Measurements from ENCODE around the gene ZBTB24. TPM values are rescaled to one million over a fixed set of nuclear protein-coding genes. Genes with fewer than 3 reads are reported as not detected.

Gene ZBTB24
- total RNA-seq, 2 experiments from 2014 or later: 17.5 to 22.7 TPM

- H3K36me3 Mint-ChIP-seq: peaks cover 6% of the 10 kb centered on the region
- DNase-seq: no peak
- peaks cover 28% of the 10 kb centered on the region for H3K4me1 Mint-ChIP-seq
- H3K27me3 Mint-ChIP-seq: no peaks in the 10 kb centered on the region
- no peak for ATAC-seq
- CTCF ChIA-PET: no interaction called here
- H3K27ac Mint-ChIP-seq: no peak overlapping the region
- no peak overlapping the region for H3K4me3 Mint-ChIP-seq
- peaks cover 4% of the 10 kb centered on the region for H3K9me3 Mint-ChIP-seq (ENCODE audit: low read depth)
Measured at GRCh38 chr6:109512271-109512817, 29.3 kb upstream of the ZBTB24 start.

- CTCF ChIA-PET: no interaction called here
- no peak overlapping the region for H3K27ac Mint-ChIP-seq
Measured at GRCh38 chr6:109511832-109512231, 28.8 kb upstream of the ZBTB24 start.

GRCh38 chr6:109510358-109510757, 27.3 kb upstream of the ZBTB24 start:
- Mint-ChIP-seq H3K4me3 (no peak overlapping the region), H3K27ac (no peak overlapping the region), H3K27me3 (no peaks in the 10 kb centered on the region), H3K9me3 (ENCODE audit: low read depth) (peaks cover 2% of the 10 kb centered on the region), H3K4me1 (peaks cover 13% of the 10 kb centered on the region), H3K36me3 (peaks cover 4% of the 10 kb centered on the region)
- no peak for ATAC-seq
- DNase-seq: no peak
- CTCF ChIA-PET: no interaction called here

More at GRCh38 chr6:109511832-109512231, 28.8 kb upstream of the ZBTB24 start:
- peaks cover 25% of the 10 kb centered on the region for H3K4me1 Mint-ChIP-seq
- ATAC-seq (no peak), DNase-seq (no peak)
- no peak overlapping the region for H3K4me3 Mint-ChIP-seq
- peaks cover 6% of the 10 kb centered on the region for H3K36me3 Mint-ChIP-seq
- H3K27me3 Mint-ChIP-seq: no peaks in the 10 kb centered on the region
- H3K9me3 Mint-ChIP-seq (ENCODE audit: low read depth): peaks cover 4% of the 10 kb centered on the region

GRCh38 chr6:109508166-109508860, 25.3 kb upstream of the ZBTB24 start:
- CTCF ChIA-PET: interaction anchor here (1.0 to 1.6 kb wide), 4 partner anchors 17 to 531 kb away, joined by 3 to 4 read pairs (median 3); no protein-coding TSS in a partner anchor
- ATAC-seq: no peak

GRCh38 chr6:109507490-109508072, 24.6 kb upstream of the ZBTB24 start:
- ATAC-seq: no peak
- CTCF ChIA-PET: interaction anchor here (0.6 to 2.1 kb wide), 8 partner anchors 8 to 966 kb away, joined by 3 to 6 read pairs (median 3); no protein-coding TSS in a partner anchor

More at GRCh38 chr6:109508166-109508860, 25.3 kb upstream of the ZBTB24 start:
- no peak overlapping the region for H3K27ac Mint-ChIP-seq
- H3K4me1 Mint-ChIP-seq: no peaks in the 10 kb centered on the region
- no peak overlapping the region for H3K4me3 Mint-ChIP-seq
- H3K27me3 Mint-ChIP-seq: no peaks in the 10 kb centered on the region
- no peak for DNase-seq
- H3K36me3 Mint-ChIP-seq: peaks cover 2% of the 10 kb centered on the region
- H3K9me3 Mint-ChIP-seq (ENCODE audit: low read depth): peaks cover 2% of the 10 kb centered on the region

GRCh38 chr6:109506841-109507240, 23.8 kb upstream of the ZBTB24 start:
- Mint-ChIP-seq H3K27me3 (no peaks in the 10 kb centered on the region), H3K36me3 (peaks cover 2% of the 10 kb centered on the region), H3K4me3 (no peak overlapping the region), H3K27ac (no peak overlapping the region), H3K4me1 (no peaks in the 10 kb centered on the region), H3K9me3 (ENCODE audit: low read depth) (peaks cover 2% of the 10 kb centered on the region)
- CTCF ChIA-PET: interaction anchor here (0.6 to 2.1 kb wide), 4 partner anchors 9 to 965 kb away, joined by 3 to 6 read pairs (median 3); no protein-coding TSS in a partner anchor
- DNase-seq: no peak
- no peak for ATAC-seq

More at GRCh38 chr6:109507490-109508072, 24.6 kb upstream of the ZBTB24 start:
- Mint-ChIP-seq H3K27me3 (no peaks in the 10 kb centered on the region), H3K4me3 (no peak overlapping the region), H3K36me3 (peaks cover 2% of the 10 kb centered on the region), H3K27ac (no peak overlapping the region), H3K4me1 (no peaks in the 10 kb centered on the region), H3K9me3 (ENCODE audit: low read depth) (peaks cover 2% of the 10 kb centered on the region)
- DNase-seq: no peak

- Mint-ChIP-seq H3K27me3 (peaks cover 2% of the 10 kb centered on the region), H3K36me3 (peaks cover 2% of the 10 kb centered on the region), H3K27ac (no peak overlapping the region), H3K4me3 (no peak overlapping the region), H3K4me1 (no peaks in the 10 kb centered on the region), H3K9me3 (ENCODE audit: low read depth) (peaks cover 2% of the 10 kb centered on the region)
- DNase-seq (no peak), ATAC-seq (no peak)
- CTCF ChIA-PET: interaction anchor here (2.1 kb wide), 1 partner anchor 9 kb away, joined by 6 read pairs; no protein-coding TSS in a partner anchor
Measured at GRCh38 chr6:109506314-109506713, 23.3 kb upstream of the ZBTB24 start.

GRCh38 chr6:109503327-109504224, 20.6 kb upstream of the ZBTB24 start:
- DNase-seq (no peak), ATAC-seq (no peak)
- H3K4me1 Mint-ChIP-seq: no peaks in the 10 kb centered on the region
- no peak overlapping the region for H3K4me3 Mint-ChIP-seq
- H3K36me3 Mint-ChIP-seq: no peaks in the 10 kb centered on the region
- peaks cover 4% of the 10 kb centered on the region for H3K27me3 Mint-ChIP-seq
- H3K27ac Mint-ChIP-seq: no peak overlapping the region
- CTCF ChIA-PET: interaction anchor here (0.5 kb wide), 1 partner anchor 1469 kb away, joined by 4 read pairs; no protein-coding TSS in a partner anchor
- H3K9me3 Mint-ChIP-seq (ENCODE audit: low read depth): no peaks in the 10 kb centered on the region

- Mint-ChIP-seq H3K4me1 (peaks cover 5% of the 10 kb centered on the region), H3K27me3 (peaks cover 8% of the 10 kb centered on the region), H3K27ac (no peak overlapping the region), H3K9me3 (ENCODE audit: low read depth) (no peaks in the 10 kb centered on the region), H3K36me3 (no peaks in the 10 kb centered on the region), H3K4me3 (no peak overlapping the region)
- ATAC-seq (no peak), DNase-seq (no peak)
- CTCF ChIA-PET: no interaction called here
Measured at GRCh38 chr6:109498936-109499335, 15.9 kb upstream of the ZBTB24 start.

GRCh38 chr6:109498052-109498451, 15.0 kb upstream of the ZBTB24 start:
- CTCF ChIA-PET: interaction anchor here (1.6 kb wide), 1 partner anchor 542 kb away, joined by 4 read pairs; no protein-coding TSS in a partner anchor
- ATAC-seq (no peak), DNase-seq (no peak)
- Mint-ChIP-seq H3K4me3 (no peak overlapping the region), H3K27me3 (peaks cover 8% of the 10 kb centered on the region), H3K4me1 (peaks cover 13% of the 10 kb centered on the region), H3K36me3 (no peaks in the 10 kb centered on the region), H3K9me3 (ENCODE audit: low read depth) (no peaks in the 10 kb centered on the region), H3K27ac (no peak overlapping the region)

GRCh38 chr6:109496036-109496772, 13.2 kb upstream of the ZBTB24 start:
- no peak for ATAC-seq
- Mint-ChIP-seq H3K27me3 (peaks cover 4% of the 10 kb centered on the region), H3K27ac (no peak overlapping the region), H3K4me1 (peaks cover 23% of the 10 kb centered on the region), H3K9me3 (ENCODE audit: low read depth) (no peaks in the 10 kb centered on the region), H3K36me3 (no peaks in the 10 kb centered on the region), H3K4me3 (no peak overlapping the region)
- CTCF ChIA-PET: interaction anchor here (0.7 to 1.6 kb wide), 2 partner anchors 23 to 543 kb away, joined by 3 to 4 read pairs; no protein-coding TSS in a partner anchor
- no peak for DNase-seq

- DNase-seq (no peak), ATAC-seq (no peak)
- H3K4me1 Mint-ChIP-seq: peaks cover 37% of the 10 kb centered on the region
- CTCF ChIA-PET: no interaction called here
- no peaks in the 10 kb centered on the region for H3K9me3 Mint-ChIP-seq (ENCODE audit: low read depth)
- H3K27ac Mint-ChIP-seq: no peak overlapping the region
- H3K27me3 Mint-ChIP-seq: peaks cover 3% of the 10 kb centered on the region
- no peaks in the 10 kb centered on the region for H3K36me3 Mint-ChIP-seq
- H3K4me3 Mint-ChIP-seq: no peak overlapping the region
Measured at GRCh38 chr6:109493865-109494264, 10.8 kb upstream of the ZBTB24 start.
